HL-60 (cell line): ENCODE measurements around the gene ADD3.

Source experiments
- CTCF ChIP-seq: IDR thresholded peaks from one replicate; pipeline ENCODE4 v1.5.1; 2011; ENCODE audit warnings: low read length, control low read depth, inconsistent platforms; ENCODE audit not compliant: insufficient read depth
- POLR2AphosphoS5 ChIP-seq: IDR thresholded peaks from 2 replicates; pipeline ENCODE4 v1.6.1; 2012; ENCODE audit warnings: low read depth

GRCh38 chr10:110151971-110152370, 144.2 kb downstream of the ADD3 start:
- TF ChIP-seq CTCF, result no peak
- TF ChIP-seq POLR2AphosphoS5, result no peak
